CD14-positive monocyte (primary cell): ENCODE results near the gene SPAM1. TPM values are rescaled to one million over a fixed set of nuclear protein-coding genes. Genes with fewer than 3 reads are reported as not detected.

ENCODE experiments used
- DNase-seq, 3 donors: peaks; one replicate each; pipeline ENCODE4 v3.0.0-alpha.2; 2011 to 2022
- H2AFZ ChIP-seq: 2 replicates; pipeline ENCODE4 v1.6.0; 2012; ENCODE audit warnings: mild to moderate bottlenecking, low read depth, low read length, inconsistent platforms; ENCODE audit not compliant: insufficient read depth, poor library complexity, severe bottlenecking
- H3K27ac ChIP-seq, 2 donors: 1 replicate in 1 of 2; 2 replicates in 1 of 2; pipeline ENCODE4 v1.5.1; 2012 to 2013; ENCODE audit warnings: low read length in 2 of 2, control low read depth in 1 of 2, inconsistent platforms in 1 of 2, low read depth in 1 of 2, mild to moderate bottlenecking in 1 of 2
- H3K27me3 ChIP-seq, 2 donors: one replicate each; pipeline versions ENCODE4 v1.6.0 to v1.6.1; 2011 to 2013; ENCODE audit warnings: low read length in 2 of 2; ENCODE audit not compliant: control insufficient read depth in 2 of 2, insufficient read depth in 2 of 2
- H3K36me3 ChIP-seq, 2 donors: replicated peaks in 1 of 2; 1 replicate in 1 of 2; 2 replicates in 1 of 2; pipeline versions ENCODE4 v1.5.1 to v1.6.1; 2012 to 2013; ENCODE audit warnings: low read length in 2 of 2, control low read depth in 1 of 2, inconsistent platforms in 1 of 2, mild to moderate bottlenecking in 1 of 2; ENCODE audit not compliant: insufficient read depth in 2 of 2, control insufficient read depth in 1 of 2
- H3K4me1 ChIP-seq, 2 donors: 1 replicate in 1 of 2; 2 replicates in 1 of 2; pipeline versions ENCODE4 v1.5.1 to v1.6.1; 2012 to 2013; ENCODE audit warnings: low read length in 2 of 2, control low read depth in 1 of 2, inconsistent platforms in 1 of 2, mild to moderate bottlenecking in 1 of 2, moderate library complexity in 1 of 2; ENCODE audit not compliant: insufficient read depth in 2 of 2, control insufficient read depth in 1 of 2
- H3K4me2 ChIP-seq: replicated peaks from 2 replicates; pipeline ENCODE3; 2012; ENCODE audit warnings: low read length, moderate library complexity, mild to moderate bottlenecking; ENCODE audit not compliant: poor library complexity, severe bottlenecking; ENCODE audit errors: extremely low read depth
- H3K4me3 ChIP-seq, 3 experiments: fragments of 200-600 bp in 1 of 3; sonication (generic) in 1 of 3; replicated peaks in 1 of 3; 1 replicate in 2 of 3; 2 replicates in 1 of 3; pipeline ENCODE4 v1.5.1; 2011 to 2013; ENCODE audit warnings: low read length in 3 of 3, mild to moderate bottlenecking in 3 of 3, control low read depth in 2 of 3, low read depth in 2 of 3, inconsistent platforms in 1 of 3, moderate library complexity in 1 of 3
- H3K79me2 ChIP-seq: 2 replicates; pipeline ENCODE4 v1.6.0; 2012; ENCODE audit warnings: mild to moderate bottlenecking, control low read depth, inconsistent platforms, low read length, moderate library complexity; ENCODE audit not compliant: insufficient read depth
- H3K9ac ChIP-seq: 2 replicates; pipeline ENCODE4 v1.6.0; 2017; ENCODE audit warnings: low read length, mild to moderate bottlenecking; ENCODE audit not compliant: insufficient read depth, poor library complexity, severe bottlenecking
- H3K9me3 ChIP-seq, 2 donors: replicated peaks in 1 of 2; 1 replicate in 1 of 2; 2 replicates in 1 of 2; pipeline versions ENCODE4 v1.5.1 to v1.6.1; 2012 to 2013; ENCODE audit warnings: low read length in 2 of 2, control low read depth in 1 of 2; ENCODE audit not compliant: control insufficient read depth in 1 of 2, insufficient read depth in 1 of 2
- H4K20me1 ChIP-seq: 2 replicates; pipeline ENCODE4 v1.6.0; 2012; ENCODE audit warnings: mild to moderate bottlenecking, low read length, control low read depth, moderate library complexity; ENCODE audit not compliant: insufficient read depth
- H3K27ac Mint-ChIP-seq, 7 donors: one replicate each; pipeline ENCODE4 v1.8.0; 2020; ENCODE audit warnings: mild to moderate bottlenecking in 7 of 7, mixed read lengths in 7 of 7, moderate library complexity in 6 of 7, inconsistent platforms in 2 of 7
- H3K27me3 Mint-ChIP-seq, 3 donors: one replicate each; pipeline ENCODE4 v1.8.0; 2021 to 2022; ENCODE audit warnings: low read depth in 3 of 3, mild to moderate bottlenecking in 3 of 3, mixed read lengths in 3 of 3, moderate library complexity in 3 of 3, inconsistent platforms in 1 of 3
- H3K36me3 Mint-ChIP-seq, 2 donors: one replicate each; pipeline ENCODE4 v1.8.0; 2020; ENCODE audit warnings: mixed read lengths in 2 of 2, inconsistent platforms in 1 of 2, mild to moderate bottlenecking in 1 of 2
- H3K4me1 Mint-ChIP-seq: one replicate; pipeline ENCODE4 v1.8.0; 2020; ENCODE audit warnings: mild to moderate bottlenecking, mixed read lengths
- H3K4me3 Mint-ChIP-seq, 2 donors: one replicate each; pipeline ENCODE4 v1.8.0; 2020; ENCODE audit warnings: mild to moderate bottlenecking in 2 of 2, mixed read lengths in 2 of 2, moderate library complexity in 1 of 2
- H3K9me3 Mint-ChIP-seq, 7 donors: one replicate each; pipeline ENCODE4 v1.8.0; 2020 to 2022; ENCODE audit warnings: mixed read lengths in 7 of 7, mild to moderate bottlenecking in 6 of 7, moderate library complexity in 6 of 7, inconsistent platforms in 2 of 7
- CTCF ChIP-seq: fragments of 200-600 bp; IDR thresholded peaks from one replicate; pipeline ENCODE4 v1.8.0; 2022; ENCODE audit warnings: antibody characterized with exemption, mild to moderate bottlenecking
- WGBS: methylation state at CpG from one replicate; pipeline ENCODE4 v1.1.5; 2013; ENCODE audit warnings: missing lambda C conversion rate; ENCODE audit not compliant: insufficient coverage; 5-methylcytosine and 5-hydroxymethylcytosine counted together
- intact Hi-C, 2 donors: fragments of 100-400 bp; cut with micrococcal nuclease; formaldehyde crosslinking; loops; one replicate each; pipeline versions ENCODE4 v1.15.0 to v1.15.1; 2023
- polyA plus RNA-seq, 3 donors: library from polyadenylated mRNA; depleted of rRNA in 1 of 3; unstranded in 2 of 3; stranded (reverse) in 1 of 3; fragments of 300-500 nt in 2 of 3; fragments of >200 nt in 1 of 3; fragmentation: Illumina TruSeq in 2 of 3; gene quantifications; 1 replicate in 2 of 3; 2 replicates in 1 of 3; pipeline ENCODE4 v1.2.3, GENCODE V29; 2012 to 2021

The SPAM1 gene
- polyA plus RNA-seq, 3 donors: not detected

- no CpG with 5 or more reads among the region's 4 CpGs for WGBS
- H3K4me2 ChIP-seq: no peak overlapping the region
- no peak overlapping the region for H3K4me3 Mint-ChIP-seq
- no peaks in the 10 kb centered on the region for H3K36me3 ChIP-seq
- H3K4me3 ChIP-seq: no peak overlapping the region
- H3K9me3 ChIP-seq: no peaks in the 10 kb centered on the region
- no peak overlapping the region for H3K27ac Mint-ChIP-seq
- H3K79me2 ChIP-seq: no peaks in the 10 kb centered on the region
- H3K27me3 Mint-ChIP-seq: peaks cover 0 to 1% (median 0%) of the 10 kb centered on the region in 3 donors
- no peak for DNase-seq
- no peaks in the 10 kb centered on the region for H3K4me1 ChIP-seq
- TF ChIP-seq CTCF: no peak
- H3K27me3 ChIP-seq: no peaks in the 10 kb centered on the region
- no peak overlapping the region for H3K9ac ChIP-seq
- H4K20me1 ChIP-seq: no peaks in the 10 kb centered on the region
- intact Hi-C loops: no loop called here
- H2AFZ ChIP-seq: no peak overlapping the region
- H3K27ac ChIP-seq: no peak overlapping the region
- no peaks in the 10 kb centered on the region for H3K36me3 Mint-ChIP-seq
- peaks cover 0 to 3% (median 0%) of the 10 kb centered on the region in 7 donors for H3K9me3 Mint-ChIP-seq
- H3K4me1 Mint-ChIP-seq: no peaks in the 10 kb centered on the region
These were observed 23.1 kb downstream of the SPAM1 start for GRCh38 chr7:123948136-123948535.

- no peaks in the 10 kb centered on the region for H3K4me1 ChIP-seq
- TF ChIP-seq CTCF: no peak
- peak overlapping the region in 1 of 7 donors; percentile 4 for H3K27ac Mint-ChIP-seq
- no peak overlapping the region for H3K4me2 ChIP-seq
- no peaks in the 10 kb centered on the region for H3K9me3 ChIP-seq
- DNase-seq: no peak
- intact Hi-C loops: no loop called here
- H3K9me3 Mint-ChIP-seq: peaks cover 0 to 1% (median 0%) of the 10 kb centered on the region in 7 donors
- peaks cover 0 to 2% (median 0%) of the 10 kb centered on the region in 3 donors for H3K27me3 Mint-ChIP-seq
- H3K4me1 Mint-ChIP-seq: no peaks in the 10 kb centered on the region
- H2AFZ ChIP-seq: no peak overlapping the region
- H3K27me3 ChIP-seq: no peaks in the 10 kb centered on the region
- no peaks in the 10 kb centered on the region for H3K79me2 ChIP-seq
- H3K9ac ChIP-seq: no peak overlapping the region
- H3K36me3 Mint-ChIP-seq: no peaks in the 10 kb centered on the region
- no peaks in the 10 kb centered on the region for H4K20me1 ChIP-seq
- 71% methylated on average over 1 of the region's 4 CpGs for WGBS
- H3K36me3 ChIP-seq: no peaks in the 10 kb centered on the region
- no peak overlapping the region for H3K4me3 ChIP-seq
- no peak overlapping the region for H3K4me3 Mint-ChIP-seq
- H3K27ac ChIP-seq: no peak overlapping the region
These were observed 33.2 kb downstream of the SPAM1 start for GRCh38 chr7:123958186-123958703.
